A673 (cell line): Measurements from ENCODE around the gene POU2AF2. TPM values are rescaled to one million over a fixed set of nuclear protein-coding genes. Genes with fewer than 3 reads are reported as not detected.

Experiments used
- BruUV-seq: library from RNA; stranded (reverse); fragments of 400-500 nt; replicated peaks from 2 replicates; lab custom pipeline; 2021; lab: Mats Ljungman, UMichigan
- CTCF ChIA-PET: fragments of 300-600 bp; sonication (Branson Sonifier 250); formaldehyde crosslinking; loops from one replicate; lab custom pipeline; 2022; ENCODE audit warnings: antibody characterized with exemption; lab: Charles Lee
- POLR2A ChIA-PET: fragments of 300-600 bp; sonication (Branson Sonifier 250); formaldehyde crosslinking; loops from one replicate; lab custom pipeline; 2022; ENCODE audit warnings: antibody characterized with exemption; ENCODE audit not compliant: low non-redundant PET; lab: Charles Lee
- DNase-seq: peaks from one replicate; pipeline ENCODE4 v3.0.0-alpha.2; 2015; ENCODE audit warnings: low spot score
- H3K27ac ChIP-seq: fragments of 200-600 bp; sonication (generic); 2 replicates; pipeline ENCODE4 v1.5.1; 2016; ENCODE audit warnings: mixed run types, low read depth, mild to moderate bottlenecking, mixed read lengths, antibody characterized with exemption, low read length; ENCODE audit not compliant: poor library complexity, severe bottlenecking
- H3K27me3 ChIP-seq: fragments of 200-600 bp; sonication (generic); replicated peaks from 2 replicates; pipeline ENCODE4 v1.6.1; 2017; ENCODE audit warnings: mixed run types, low read depth, mild to moderate bottlenecking, mixed read lengths, antibody characterized with exemption, low read length; ENCODE audit not compliant: insufficient read depth, poor library complexity
- H3K36me3 ChIP-seq: fragments of 200-600 bp; sonication (generic); 2 replicates; pipeline ENCODE4 v1.6.1; 2016; ENCODE audit warnings: mixed run types, mild to moderate bottlenecking, mixed read lengths, antibody characterized with exemption, low read length; ENCODE audit not compliant: insufficient read depth, poor library complexity, severe bottlenecking
- H3K4me1 ChIP-seq: fragments of 200-600 bp; sonication (generic); 2 replicates; pipeline ENCODE4 v1.6.1; 2017; ENCODE audit warnings: mixed run types, mild to moderate bottlenecking, mixed read lengths, antibody characterized with exemption, low read length; ENCODE audit not compliant: insufficient read depth, poor library complexity, severe bottlenecking
- H3K4me3 ChIP-seq: fragments of 200-600 bp; sonication (generic); 2 replicates; pipeline ENCODE4 v1.5.1; 2016; ENCODE audit warnings: low read depth, mixed run types, mild to moderate bottlenecking, mixed read lengths, low read length; ENCODE audit not compliant: poor library complexity, severe bottlenecking
- H3K9me3 ChIP-seq: fragments of 200-600 bp; sonication (generic); 2 replicates; pipeline ENCODE4 v1.6.1; 2016; ENCODE audit warnings: mixed run types, low read depth, mild to moderate bottlenecking, mixed read lengths, antibody characterized with exemption, low read length; ENCODE audit not compliant: poor library complexity, severe bottlenecking
- CTCF ChIP-seq: fragments of 300-800, 200-600 bp; sonication (generic); conservative IDR thresholded peaks from 2 replicates; pipeline ENCODE4 v1.5.1; 2017; ENCODE audit warnings: low read depth, mild to moderate bottlenecking, antibody characterized with exemption, low read length, moderate library complexity, mixed read lengths
- EZH2 ChIP-seq: fragments of 200-600 bp; sonication (generic); IDR thresholded peaks from 2 replicates; pipeline ENCODE4 v1.6.1; 2017; ENCODE audit warnings: borderline replicate concordance, low read depth, mild to moderate bottlenecking, mixed read lengths, antibody characterized with exemption, low read length; ENCODE audit not compliant: poor library complexity, severe bottlenecking
- intact Hi-C: fragments of 100-400 bp; cut with micrococcal nuclease; formaldehyde crosslinking; loops from one replicate; pipeline ENCODE4 v1.10.0; 2022; ENCODE audit not compliant: unreplicated experiment
- total RNA-seq: library from RNA; stranded (reverse); gene quantifications from 2 replicates; pipeline ENCODE4 v1.2.3, GENCODE V29; 2021

The POU2AF2 gene
- total RNA-seq, 1 experiment from 2014 or later = not detected

GRCh38 chr11:111301004-111301841 lies 55.7 kb downstream of the POU2AF2 start:
- H3K9me3 ChIP-seq = no peaks in the 10 kb centered on the region
- DNase-seq = peak; percentile 24
- POLR2A ChIA-PET = no interaction called here
- intact Hi-C loops = no loop called here
- no peaks in the 10 kb centered on the region for H3K27me3 ChIP-seq
- H3K27ac ChIP-seq = no peak overlapping the region
- CTCF ChIA-PET = no interaction called here
- BruUV-seq = no TSS peak
- peaks cover 27% of the 10 kb centered on the region for H3K4me1 ChIP-seq
- no peaks in the 10 kb centered on the region for H3K36me3 ChIP-seq
- TF ChIP-seq CTCF = no peak
- TF ChIP-seq EZH2 = no peak
- H3K4me3 ChIP-seq = no peak overlapping the region

DNA sequence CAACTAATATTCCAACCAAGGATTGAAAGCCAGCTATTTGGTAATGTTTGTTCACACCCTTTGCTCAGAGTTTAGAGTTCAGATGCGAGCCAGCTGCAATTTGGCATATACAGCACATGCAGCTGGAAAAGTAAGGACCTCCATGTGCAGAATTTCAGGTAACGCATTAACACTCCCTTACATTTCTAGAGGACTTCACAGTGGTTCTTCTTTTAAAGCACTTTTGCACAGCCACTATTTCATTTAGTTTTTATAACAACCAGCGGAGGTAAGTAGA lies 56.3 kb downstream of the POU2AF2 start:
- Histone ChIP-seq H3K27me3 (no peaks in the 10 kb centered on the region), H3K4me1 (peaks cover 27% of the 10 kb centered on the region), H3K36me3 (no peaks in the 10 kb centered on the region), H3K27ac (no peak overlapping the region), H3K9me3 (no peaks in the 10 kb centered on the region), H3K4me3 (no peak overlapping the region)
- BruUV-seq = no TSS peak
- no peak for TF ChIP-seq EZH2
- no peak for TF ChIP-seq CTCF
- intact Hi-C loops = no loop called here
- no peak for DNase-seq
- CTCF ChIA-PET = no interaction called here
- POLR2A ChIA-PET = no interaction called here

DNA sequence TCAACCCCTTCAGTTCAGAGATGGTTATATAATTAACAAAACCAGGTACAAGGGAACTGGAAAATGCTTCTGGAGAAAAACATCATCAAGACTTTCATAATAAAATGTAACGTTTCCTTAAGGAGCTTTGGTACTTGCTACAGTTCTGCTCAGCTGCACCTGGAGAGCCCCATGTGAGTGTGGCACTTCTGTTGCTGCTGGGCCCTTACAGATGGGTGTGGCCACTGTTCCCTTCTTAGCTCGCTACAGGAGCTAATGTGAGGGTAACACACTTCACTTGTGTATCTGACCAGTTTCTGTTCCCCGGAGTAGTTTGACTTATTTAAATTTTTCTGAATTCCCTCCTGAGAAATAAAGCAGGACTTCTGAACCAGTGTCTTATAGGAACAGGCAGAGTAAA lies 56.8 kb downstream of the POU2AF2 start:
- Histone ChIP-seq H3K36me3 (no peaks in the 10 kb centered on the region), H3K4me1 (peaks cover 27% of the 10 kb centered on the region), H3K9me3 (no peaks in the 10 kb centered on the region), H3K27ac (no peak overlapping the region), H3K27me3 (no peaks in the 10 kb centered on the region), H3K4me3 (no peak overlapping the region)
- intact Hi-C loops = no loop called here
- no peak for DNase-seq
- POLR2A ChIA-PET = no interaction called here
- no TSS peak for BruUV-seq
- no peak for TF ChIP-seq EZH2
- TF ChIP-seq CTCF = no peak
- CTCF ChIA-PET = no interaction called here
